Stimulated activated CD8-positive, alpha-beta memory T cell treated with anti-CD3 and anti-CD28 coated beads, Interleukin-12 subunit alpha, Interleukin-12 subunit beta, amount 100 ng/mL, for 24 hours (primary cell): Measurements from ENCODE around the gene GIMAP8.

Experiments
- DNase-seq: peaks from one replicate; pipeline ENCODE4 v3.0.0-alpha.2; 2020; ENCODE audit errors: extremely low read depth

GIMAP8 gene

DNA sequence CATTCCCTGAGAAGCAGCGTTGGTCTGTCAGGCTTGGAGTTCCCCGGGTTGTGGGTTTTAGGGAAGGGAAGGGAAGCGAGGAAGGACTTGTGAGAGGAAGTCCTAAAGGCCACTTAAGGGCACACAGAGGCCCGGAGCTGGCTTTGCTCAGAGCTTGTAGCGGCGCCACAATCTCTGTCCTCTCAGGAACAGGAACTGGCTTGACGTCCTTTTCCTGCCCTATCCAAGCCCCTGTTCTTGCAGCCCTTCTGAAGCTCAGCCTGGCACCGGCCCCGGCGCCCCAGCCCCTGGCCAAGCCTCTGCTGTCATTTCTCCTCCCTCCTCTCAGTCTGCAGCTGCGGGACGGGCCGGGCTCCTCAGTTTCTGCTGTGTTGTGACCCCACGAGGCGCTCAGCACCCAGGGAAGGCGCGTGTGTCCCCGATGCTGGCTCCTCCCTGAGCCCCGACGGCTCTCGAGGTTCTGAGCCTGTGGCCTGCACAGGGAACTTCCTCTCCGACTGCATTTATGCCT is at the start of gene GIMAP8:
GIMAP8 (plus strand) TSS at position 140 of the 511 bp plus-strand sequence. CDS start 16,069 bp downstream, outside the sequence.
- no peak for DNase-seq

DNA sequence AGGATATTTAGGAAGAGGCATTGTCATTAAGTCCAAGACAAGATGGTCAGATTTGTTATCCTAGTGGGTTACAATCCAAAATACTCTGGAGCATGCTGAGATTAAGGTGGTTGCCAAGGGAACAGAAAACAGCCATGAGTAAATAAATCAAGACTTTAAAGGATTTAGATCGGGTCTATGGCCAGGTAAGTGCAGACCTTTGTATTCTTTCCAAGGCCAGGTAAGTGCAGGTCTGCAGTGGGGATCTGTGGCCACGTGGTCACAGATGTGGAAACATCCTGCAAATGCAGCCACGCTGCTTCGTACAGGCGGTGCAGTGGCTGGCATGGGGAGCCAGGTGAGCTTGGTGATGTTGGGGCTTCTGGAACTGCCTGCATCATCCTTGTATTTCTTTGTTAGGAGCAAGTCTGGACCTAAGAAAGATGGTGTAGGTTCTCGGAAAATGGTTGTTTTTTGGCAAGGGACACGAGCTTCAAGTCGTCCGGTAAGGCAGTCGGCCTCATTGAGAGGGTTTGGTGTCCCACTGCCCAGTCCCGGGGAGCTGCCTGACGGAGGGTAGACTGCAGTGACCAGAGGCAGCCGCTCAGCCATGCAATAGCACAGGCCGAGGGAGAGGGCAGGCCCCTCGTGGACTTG is 49.5 kb upstream of the GIMAP8 start:
- DNase-seq = no peak

DNA sequence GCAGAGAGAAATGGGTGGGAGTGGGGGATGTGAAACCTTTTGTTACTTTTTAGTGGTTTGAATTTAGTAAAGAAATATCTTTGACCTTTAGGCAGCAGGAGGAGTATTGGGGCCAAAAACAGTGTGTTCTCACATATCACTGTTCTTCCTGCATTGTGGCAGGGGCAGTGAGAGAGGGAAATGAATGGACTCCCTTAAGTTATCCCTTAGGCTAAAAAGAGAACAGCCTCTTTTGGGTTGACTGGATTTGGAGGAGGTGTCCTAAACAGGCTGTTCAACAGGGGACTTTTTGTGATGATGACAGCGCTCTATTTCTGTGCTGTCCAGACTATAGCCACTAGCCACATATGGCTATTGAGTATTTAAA is 49.0 kb upstream of the GIMAP8 start:
- DNase-seq = no peak

DNA sequence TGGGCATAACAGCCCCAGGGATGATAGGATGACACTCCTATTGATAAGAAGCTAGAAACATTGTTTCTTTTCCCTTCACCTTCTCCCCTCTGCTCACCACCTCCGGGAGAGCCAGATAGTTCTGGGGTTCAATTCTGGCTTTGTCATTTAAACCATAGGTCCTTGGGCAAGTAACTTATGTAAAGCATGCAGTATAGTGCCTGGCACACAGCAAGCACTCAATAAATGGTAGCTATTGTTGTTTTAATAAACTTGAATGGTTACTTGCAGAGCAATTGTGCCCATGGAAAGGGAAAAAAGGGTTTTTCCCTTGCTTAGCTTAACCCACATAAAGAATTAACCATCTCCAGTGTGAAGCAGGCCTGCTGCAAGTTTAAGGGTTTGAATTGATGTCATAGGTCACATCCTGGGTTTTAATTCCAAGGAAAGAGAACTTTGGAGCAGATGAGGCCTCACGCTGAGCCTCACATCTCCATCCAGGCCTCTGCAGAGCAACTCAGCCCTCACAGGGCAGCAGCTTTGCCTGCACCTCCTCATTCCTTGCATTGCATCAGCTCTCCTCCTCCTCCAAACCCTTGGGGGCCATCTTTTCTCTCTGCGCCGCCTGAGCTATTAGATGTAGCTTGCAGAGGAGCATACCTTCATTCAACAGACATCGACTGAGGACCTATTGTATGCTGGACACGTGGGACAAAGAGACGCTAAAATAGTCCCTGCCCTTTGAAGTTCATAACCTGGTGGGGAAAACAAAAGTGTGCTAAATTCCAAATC is 48.4 kb upstream of the GIMAP8 start:
- DNase-seq = no peak

DNA sequence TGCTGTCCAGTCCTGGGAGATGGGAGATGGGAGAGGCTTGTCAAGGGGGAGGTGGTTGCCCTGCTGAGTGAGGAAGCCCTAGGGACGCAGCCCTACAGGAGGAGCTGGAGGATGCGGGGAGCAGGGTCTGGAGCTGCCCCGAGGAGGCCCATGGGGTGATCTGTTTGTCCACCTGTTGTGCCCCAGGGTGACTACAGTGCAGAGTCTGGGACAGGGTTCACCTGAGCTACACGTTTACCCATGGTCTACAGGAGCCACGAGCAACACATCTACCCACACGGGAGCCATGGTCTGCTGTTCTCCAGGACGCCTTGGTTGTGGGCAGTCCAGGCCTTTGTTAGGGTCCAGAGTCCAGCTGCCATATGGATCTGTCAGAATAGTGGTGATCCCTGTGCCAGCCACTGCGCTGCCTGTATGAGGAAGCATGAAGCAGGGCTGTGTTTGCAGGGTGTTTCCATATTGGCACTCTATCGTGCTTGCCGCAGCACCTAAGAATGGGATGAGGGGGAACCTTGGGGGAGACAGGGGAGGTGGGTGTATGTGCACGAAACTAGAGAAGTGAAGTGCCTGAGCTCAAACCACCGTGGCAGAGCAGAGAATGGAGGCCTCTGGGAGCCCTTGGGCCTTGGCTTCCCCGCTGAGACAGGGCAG is 47.6 kb upstream of the GIMAP8 start:
- no peak for DNase-seq

DNA sequence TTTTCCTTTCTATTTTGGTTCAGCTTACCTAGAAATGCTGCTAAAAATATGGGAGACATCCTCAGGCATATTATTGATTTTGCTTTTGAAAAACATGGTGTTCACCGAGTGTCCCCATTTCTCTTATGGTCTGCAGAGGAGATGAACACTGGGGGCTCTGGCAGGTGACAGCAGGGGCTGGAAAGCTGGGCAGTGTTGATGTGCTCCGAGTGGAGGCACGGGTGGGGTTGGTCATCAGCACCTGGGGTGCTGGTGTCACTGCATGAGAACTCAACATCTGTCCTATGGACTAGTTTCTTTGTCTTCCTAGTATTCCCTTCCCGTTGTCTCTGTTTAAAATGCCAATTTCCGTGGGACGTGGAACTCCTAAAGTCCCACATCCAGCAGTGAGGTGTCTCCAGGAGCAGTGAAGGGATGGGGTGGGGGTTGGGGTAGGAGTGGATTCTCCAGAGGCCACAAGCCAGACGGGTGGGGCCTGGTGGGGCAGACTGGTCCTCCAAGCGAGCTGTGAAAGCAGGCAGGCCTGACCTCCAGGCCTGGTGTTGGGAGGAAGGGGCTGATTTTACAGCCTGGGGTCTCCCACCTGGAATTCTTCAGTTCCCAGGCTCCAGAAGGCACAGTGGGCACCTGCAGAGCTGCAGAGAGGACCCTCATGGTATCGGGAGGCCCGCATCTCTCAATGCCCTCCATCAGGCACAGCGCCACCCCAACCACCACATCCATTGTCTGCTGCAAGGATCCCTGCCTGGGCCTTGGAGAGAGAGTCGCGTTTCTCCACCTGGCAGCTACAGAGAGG is 46.9 kb upstream of the GIMAP8 start:
- no peak for DNase-seq

DNA sequence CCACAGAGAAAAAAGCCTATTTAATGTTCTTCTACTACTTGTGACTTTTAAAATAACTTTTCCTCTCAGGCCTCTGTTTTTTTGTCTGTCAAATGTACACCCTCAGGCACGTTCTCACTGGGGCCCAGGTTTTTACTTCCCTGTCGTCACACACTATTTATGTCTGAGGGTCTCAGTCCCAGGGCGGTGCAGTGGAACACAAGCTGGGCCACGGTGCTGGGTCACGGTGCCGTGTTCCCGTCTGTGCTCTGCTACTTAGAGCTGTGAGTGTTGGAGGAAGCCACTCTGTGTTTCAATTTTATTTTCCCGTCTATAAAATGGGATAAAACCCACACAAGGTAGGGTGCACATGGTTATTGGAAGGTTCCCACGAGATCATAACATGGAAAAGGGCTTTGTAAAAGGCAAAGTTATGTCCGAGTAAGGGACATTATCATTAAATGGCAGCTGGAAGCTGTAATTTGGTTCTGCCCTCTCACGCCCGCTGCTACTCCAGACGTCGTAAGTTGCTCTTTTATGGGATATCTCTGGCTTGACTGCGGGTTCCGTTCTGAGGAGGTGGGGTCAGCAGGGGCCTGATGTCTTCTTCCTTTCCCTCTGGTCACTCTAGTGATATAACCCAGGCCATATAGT is 46.1 kb upstream of the GIMAP8 start:
- no peak for DNase-seq

DNA sequence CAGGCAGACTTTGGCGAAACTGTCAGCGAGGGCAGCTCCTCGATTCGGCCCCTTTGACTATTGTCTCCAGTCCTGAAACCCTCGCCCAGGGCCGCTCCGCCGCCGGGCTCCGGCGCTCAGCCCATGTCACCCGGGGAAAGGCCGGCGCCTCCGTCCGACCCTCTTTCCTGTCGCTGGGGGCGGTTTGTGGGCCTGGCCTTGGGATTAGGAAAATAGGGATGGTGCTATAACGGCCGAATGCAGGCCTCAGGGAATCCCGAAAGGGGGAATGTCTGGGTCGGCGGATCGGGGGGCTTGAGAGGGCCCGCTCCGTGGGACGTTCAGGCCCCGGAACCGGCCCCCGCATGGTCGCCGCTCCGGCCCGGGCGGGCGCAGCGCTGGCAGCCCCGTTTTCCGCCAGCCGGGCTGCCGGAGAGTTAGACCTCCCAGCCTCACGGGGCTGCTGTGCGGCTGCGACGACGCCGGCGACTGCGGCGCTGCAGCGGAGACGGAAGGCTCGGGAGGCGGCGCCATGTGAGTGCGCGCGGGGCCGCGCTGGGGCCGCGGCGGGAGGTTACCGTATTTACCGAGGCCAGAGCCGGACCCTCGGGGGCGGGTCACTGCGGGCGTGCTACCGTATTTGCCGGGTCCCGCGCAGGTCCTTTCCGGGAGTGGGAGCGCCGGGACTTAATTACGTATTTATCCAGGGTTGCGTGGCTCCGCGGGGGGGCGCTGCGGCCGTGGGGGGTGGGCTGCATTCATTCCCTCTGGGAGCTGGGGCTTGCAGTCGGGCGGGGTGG is 45.4 kb upstream of the GIMAP8 start:
- DNase-seq = peak; percentile 45

DNA sequence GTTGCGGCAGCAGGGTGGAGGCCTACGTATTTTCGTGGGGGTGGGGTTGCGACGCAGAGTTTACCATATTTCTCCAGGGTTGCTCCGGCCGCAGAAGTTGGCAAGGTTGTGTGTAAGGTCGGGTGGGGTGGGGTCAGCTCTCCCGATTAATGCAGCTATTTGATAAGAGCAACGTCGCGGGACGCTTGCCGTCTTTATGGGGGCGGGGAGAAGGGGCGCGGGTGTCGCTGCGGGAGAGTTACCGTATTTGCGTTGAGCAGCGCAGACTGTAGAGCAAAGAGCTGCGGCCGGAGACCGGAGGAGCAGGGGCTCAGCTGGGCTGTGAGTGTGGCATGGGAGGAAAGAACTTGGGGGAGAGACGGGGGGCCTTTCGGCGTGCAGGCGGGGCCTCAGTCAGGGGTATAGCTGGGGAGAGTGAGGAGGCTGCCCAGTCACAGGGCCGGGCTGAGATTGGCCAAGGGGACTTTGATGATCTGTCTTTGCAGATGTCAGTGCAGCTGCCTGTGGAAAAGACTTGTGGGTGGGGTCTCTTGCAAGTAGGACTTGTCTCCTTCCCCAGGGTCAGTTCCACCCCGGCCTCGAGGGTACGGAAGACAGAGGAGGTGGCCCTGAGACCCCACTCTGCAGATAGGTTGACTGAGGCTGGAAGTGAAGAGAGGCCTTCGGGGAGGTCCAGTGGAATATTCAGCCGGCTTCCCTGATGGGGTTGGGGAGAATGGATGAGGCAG is 44.7 kb upstream of the GIMAP8 start:
- DNase-seq = no peak

DNA sequence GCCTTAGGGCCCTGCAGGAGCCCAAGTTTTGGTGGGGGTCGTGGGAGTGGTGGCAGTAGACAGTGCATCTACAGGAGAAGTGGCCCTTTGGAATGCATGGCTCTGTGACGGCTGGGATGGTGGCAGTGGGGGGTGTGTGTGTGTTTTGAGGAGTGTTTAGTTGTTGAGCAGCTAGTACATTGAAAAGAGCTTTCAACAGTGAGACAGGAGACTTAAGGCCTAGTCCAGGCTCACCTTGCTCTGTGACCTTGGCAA is 44.2 kb upstream of the GIMAP8 start:
- DNase-seq = no peak

DNA sequence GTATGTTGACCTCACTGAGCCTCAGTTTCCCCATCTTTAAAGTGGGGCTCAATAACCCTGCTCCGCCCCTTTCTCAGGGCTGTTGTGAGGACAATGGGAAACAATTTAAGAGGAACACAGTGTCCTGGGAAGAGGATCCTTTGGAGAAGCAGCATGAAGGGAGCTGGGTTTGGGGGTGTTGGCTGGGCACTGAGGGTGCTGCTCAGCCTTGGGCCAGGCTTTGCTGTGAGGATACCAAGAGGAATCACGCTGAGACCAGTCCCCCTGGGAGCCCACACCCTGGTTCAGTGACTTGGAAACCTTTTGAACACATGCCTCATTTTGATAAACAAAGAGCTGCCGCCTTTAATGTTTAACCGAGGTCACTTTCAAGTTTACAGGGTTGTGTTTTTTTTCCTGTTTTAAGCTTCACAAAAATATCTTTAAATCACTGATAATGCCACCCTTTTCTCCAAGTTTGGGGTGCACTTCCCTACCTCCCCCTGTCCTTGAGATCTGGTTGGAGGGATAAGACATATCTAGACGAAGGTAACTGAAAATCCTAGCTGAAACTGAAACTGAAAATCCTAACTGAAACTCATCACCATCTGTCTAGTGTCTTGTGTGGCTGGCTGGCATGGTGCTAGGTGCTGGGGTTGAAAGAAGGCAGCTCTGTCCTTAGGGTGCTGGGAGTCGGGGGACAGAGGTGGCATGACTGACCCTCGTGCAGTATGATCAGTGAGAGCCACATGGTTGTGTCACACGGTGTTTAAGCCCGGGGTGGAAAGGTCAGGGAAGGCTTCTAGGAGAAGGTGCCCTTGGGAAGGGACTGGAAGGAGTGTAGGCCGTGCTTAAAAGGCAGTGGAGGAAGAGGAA is 43.6 kb upstream of the GIMAP8 start:
- no peak for DNase-seq

DNA sequence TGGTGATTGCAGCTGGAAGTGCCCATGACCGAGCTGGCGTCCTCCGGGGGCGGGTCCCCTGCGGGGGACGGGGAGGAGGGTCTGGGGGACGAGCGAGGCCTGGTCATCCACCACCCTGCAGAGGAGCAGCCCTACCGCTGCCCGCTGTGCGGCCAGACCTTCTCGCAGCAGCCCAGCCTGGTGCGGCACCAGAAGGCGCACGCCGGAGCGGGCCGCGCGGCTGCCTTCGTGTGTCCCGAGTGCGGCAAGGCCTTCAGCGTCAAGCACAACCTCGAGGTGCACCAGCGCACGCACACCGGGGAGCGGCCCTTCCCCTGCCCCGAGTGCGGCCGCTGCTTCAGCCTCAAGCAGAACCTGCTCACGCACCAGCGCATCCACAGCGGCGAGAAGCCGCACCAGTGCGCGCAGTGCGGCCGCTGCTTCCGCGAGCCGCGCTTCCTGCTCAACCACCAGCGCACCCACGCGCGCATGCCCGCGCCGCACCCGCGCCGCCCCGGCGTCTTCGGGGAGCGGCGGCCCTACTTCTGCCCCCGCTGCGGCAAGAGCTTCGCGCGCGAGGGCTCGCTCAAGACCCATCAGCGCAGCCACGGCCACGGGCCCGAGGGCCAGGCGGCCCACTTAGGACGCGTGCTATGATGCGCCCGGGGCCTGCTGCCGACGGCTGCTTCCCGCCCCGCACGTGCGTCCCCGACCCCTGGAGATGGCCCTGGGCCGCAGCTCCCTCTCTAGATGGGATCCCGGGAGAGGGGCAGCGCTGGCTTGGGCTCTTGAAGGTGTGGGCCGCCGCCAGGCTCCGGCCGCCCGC is 42.6 kb upstream of the GIMAP8 start:
- DNase-seq = no peak

DNA sequence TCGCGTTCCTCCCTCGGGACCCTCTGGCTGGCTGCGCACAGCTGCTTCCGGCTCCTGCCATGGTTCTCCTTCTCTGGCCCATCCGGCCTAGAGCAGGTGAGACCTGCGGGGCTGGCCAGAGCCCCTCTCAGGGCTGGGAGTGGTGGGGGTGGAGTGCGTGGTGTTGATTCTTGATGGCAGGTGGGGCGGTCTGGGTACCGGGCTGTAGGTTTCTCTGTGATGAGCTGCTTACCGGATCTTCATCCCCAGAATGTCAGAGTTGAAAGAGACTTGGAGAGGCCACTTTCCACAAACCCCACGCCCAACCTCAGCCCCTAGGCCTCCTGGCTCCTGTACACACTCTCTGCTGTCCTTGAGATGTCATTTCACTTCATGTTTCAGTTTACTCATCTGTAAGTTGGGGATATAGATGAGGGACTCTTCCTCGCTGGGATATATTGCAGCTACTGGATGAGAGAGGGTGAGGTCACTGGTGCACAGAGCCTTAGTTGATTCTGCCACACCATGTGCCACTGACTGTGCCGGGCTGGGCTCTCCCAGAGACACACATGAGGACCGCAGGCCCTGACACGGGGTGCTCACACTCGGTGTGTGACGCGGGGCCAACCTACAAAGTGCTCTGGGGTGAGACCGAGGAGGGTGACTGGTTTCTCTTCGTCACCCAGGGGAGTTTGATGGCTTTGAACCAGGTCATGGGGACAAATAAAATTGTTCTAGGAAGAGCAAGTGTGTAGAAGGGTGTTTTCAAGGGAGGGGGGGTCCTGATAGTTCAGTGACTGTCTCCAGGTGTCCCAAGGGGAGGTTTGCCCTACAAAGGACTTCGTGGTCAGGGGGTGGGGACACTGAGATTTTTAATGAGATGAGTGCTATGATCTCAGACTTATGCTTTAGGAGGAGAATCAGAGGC is 41.8 kb upstream of the GIMAP8 start:
- DNase-seq = no peak

DNA sequence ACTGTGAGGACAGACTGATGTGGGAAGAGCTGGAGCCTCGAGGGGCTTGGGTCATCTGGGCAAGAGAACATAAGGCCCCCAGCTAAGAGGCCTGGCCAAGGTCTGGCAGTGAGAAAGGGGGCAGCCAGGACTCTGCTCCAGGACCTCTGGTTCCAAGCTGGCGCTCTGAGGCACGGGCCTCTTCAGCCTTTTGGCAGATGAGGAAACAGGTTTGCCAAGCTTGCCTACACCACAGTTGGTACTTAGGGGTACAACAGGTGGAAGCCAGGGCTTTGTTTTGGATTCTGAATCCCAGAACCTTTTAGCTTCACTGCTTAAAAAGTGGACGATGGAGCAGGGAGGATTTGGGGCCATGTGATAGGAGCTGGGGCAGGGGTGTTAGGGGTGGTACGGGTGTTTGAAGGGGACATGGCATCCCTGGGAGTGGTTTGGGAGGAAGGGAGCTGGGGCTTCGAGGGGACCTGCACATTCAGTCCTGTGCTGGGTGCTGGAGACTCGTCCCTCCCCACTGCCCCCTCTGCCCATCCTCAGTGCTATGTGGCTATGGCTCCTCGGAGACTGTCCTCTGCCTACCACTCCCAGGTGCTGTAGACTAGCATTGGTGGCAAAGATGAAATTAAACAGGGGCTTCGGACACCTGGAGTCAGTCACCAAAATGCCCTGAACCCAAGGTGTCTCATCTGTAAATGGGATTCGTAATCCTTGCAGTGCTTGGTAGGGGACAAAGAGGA is 41.0 kb upstream of the GIMAP8 start:
- no peak for DNase-seq

DNA sequence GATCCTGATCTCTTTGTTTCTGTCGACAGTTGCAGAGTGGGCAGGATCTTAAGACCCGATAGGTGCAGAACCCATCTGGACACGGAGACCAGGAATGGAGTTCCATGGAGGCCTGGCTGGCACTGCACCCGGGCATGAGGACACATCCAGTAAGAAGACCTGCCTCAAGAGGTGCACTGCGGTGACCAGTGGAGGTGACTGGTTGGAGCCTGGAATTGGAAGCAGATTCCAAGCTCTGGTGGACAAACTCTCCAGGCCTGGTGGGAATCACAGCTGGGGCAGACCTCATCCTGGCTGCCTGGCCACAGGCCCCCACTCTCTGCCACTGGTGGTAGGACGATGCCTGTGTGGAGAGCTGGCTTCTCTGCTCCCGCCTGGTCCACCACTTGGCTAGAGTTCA is 40.3 kb upstream of the GIMAP8 start:
- no peak for DNase-seq

DNA sequence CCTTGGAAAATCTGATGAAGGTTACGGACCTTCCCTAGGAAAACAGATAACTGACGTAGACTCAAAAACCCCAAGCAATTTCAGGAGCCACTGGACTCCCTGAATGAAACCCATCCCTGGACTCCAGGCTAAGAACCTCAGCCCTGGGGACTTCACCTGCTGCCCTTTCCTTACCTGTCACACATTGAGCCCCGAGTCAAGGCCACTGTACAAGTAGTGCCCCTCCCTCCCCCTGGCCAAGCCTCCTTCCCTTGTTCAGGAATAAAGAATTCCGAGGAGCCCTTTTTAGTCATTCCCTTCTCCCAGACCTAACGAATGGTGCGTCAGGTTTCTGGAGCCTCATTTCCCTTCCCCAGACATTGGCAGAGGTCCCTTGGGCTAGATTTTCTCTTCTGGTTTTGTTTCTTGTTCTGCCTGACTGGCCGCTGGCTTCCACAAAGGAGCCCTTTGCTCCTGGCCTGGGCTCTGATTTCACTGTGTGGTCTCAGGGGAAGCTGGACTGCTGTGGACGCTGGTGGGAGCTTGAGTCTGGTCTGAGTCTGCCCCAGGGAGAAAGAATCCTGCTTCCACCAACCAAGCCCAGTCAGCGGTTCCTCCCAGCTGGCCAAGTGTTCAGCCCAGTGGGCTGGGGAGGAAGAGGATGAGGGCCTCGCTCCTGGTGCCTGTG is 39.6 kb upstream of the GIMAP8 start:
- DNase-seq = no peak
